CMK (cell line): ENCODE data around the gene TRIM43.
"Not testable (repeated sequence)": the region's sequence is repeated elsewhere in the genome, so short reads cannot be mapped to it uniquely, and the experiment has no call there.

Experiments used
- DNase-seq: peaks from one replicate; pipeline ENCODE4 v3.0.0-alpha.2; 2010; ENCODE audit warnings: low read depth

Gene TRIM43

DNA sequence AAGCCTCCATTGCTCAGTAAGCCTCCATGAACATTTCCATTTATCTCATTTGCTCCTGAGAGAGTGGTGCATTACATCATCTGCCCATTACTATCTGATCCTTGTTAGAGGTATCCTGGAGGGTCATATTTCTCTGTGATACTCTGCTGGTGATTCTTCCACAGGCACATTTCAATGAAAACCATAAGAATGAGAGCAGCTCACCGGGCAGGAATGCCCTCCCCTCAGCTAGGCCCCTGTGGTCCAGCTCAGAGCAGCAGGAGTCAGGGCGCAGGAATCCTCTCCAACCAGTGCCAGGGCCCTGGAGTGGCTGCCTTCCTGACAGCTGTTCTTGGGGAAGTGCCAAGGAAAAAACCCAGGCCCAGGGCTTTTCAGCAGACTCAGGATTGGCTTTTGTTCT lies 50.0 kb downstream of the TRIM43 start:
- not testable (repeated sequence) for DNase-seq

- DNase-seq: not testable (repeated sequence)
Measured at GRCh38 chr2:95642360-95642759, 50.6 kb downstream of the TRIM43 start.

- DNase-seq: not testable (repeated sequence)
Measured at GRCh38 chr2:95642951-95643350, 51.1 kb downstream of the TRIM43 start.

DNA sequence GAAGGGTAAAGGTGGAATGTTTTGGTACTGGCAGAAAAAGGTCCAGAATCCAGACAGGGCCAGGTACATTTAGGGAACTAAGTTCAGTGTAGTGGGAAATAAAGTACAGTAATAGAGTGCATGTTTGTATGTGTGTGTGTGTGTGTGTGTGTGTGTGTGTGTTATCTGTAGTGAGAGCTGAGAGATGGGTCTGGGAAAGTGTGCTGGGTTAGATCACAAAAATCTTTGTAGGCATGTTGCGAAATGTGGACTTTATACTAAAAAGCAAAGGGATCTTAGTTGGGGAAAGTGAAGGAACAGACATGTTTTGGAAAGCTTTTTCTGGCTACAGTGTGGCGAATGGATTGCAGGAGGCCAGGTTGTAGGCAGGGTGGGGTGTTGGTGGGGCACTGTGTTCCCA lies 53.5 kb downstream of the TRIM43 start:
- not testable (repeated sequence) for DNase-seq

DNA sequence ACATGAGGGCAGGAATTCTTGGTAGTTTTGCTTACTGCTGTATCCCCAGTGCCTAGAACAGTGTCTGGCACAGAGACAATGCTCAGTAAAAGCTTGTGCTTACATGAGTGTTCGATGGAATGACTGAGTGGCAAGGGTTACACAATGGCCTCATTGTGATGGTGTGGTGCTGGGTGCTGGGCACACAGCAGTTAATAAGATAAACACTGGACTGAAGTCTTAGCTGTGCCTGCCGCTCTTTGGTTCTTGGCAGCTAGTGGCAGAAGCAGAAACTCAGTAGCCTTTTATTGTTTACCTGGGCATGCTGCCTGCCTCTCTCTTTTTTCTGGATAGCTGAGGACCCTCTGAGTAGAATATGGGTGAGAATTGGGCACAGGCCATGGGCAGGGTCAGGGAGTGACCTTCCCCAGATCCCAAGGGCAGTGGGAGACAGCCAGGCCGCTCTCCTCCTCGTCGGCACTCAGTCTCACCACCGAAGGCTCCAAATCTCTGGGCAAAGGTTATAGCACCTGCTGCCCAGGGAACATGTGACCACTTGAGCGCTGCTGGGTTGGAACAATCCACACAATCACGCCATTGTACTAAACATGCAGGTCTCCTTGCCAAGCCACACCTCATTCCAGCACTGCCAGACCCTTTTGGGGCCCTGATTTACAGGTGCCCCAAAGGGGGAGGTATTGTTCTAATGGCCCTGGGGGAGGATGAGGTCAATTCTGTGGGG lies 54.6 kb downstream of the TRIM43 start:
- DNase-seq: not testable (repeated sequence)

DNA sequence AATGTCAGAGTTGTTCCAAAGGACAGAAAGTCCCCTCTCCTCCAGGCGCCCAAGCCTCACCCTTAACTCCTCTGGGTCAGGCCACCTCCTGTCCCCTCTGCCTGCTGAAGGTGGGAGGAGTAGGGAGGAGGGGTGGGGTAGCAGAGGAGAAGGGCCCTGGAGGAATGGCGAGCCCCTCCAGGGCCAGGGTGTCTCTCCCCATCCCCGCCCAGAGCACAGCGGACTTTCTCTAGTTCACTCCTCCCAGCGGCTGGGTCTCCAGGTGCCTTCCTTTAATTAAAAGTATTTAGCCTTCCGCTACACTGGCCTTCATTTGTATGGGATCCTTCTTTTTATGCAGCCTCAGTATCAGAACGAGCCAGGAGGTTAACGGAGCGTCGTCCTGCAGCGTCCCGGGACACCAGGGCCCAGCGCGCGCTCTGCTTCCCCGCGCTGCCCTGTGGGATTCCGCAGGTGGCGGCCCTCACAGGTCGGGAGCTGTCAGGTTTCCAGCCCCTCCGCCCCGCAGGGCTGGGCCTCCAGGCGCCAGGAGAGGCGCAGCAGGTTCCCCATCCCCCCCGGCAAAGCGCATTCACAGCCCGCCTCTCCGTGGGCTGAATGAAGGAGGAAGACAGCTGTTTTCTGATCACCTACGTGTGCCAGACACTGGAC lies 57.2 kb downstream of the TRIM43 start:
- DNase-seq: not testable (repeated sequence)
